Kidney (tissue), 14 donors: ENCODE data around the gene LARGE1. TPM values are rescaled to one million over a fixed set of nuclear protein-coding genes. Genes with fewer than 3 reads are reported as not detected.

ENCODE experiments used
- DNase-seq, 5 donors: peaks; one replicate each; pipeline ENCODE4 v3.0.0-alpha.2; 2013 to 2020
- FAIRE-seq: peaks from 2 replicates; lab custom pipeline; 2012; peaks lifted over from hg19 to GRCh38; lab: Jason Lieb, UNC
- H3K27ac ChIP-seq, 2 donors: one replicate each; pipeline ENCODE4 v1.7.0; 2013; ENCODE audit warnings: low read depth in 2 of 2, low read length in 2 of 2, inconsistent platforms in 1 of 2
- H3K27me3 ChIP-seq: one replicate; pipeline ENCODE4 v1.7.1; 2013; ENCODE audit warnings: low read length, inconsistent platforms; ENCODE audit not compliant: control insufficient read depth, insufficient read depth
- H3K36me3 ChIP-seq, 3 donors: one replicate each; pipeline versions ENCODE4 v1.7.0 to v1.7.1; 2013; ENCODE audit warnings: low read length in 3 of 3, control low read depth in 1 of 3, inconsistent platforms in 1 of 3; ENCODE audit not compliant: insufficient read depth in 3 of 3, control insufficient read depth in 2 of 3
- H3K4me1 ChIP-seq, 3 donors: one replicate each; pipeline versions ENCODE4 v1.7.0 to v1.7.1; 2013; ENCODE audit warnings: low read length in 3 of 3, inconsistent platforms in 1 of 3, low read depth in 1 of 3; ENCODE audit not compliant: control insufficient read depth in 2 of 3, insufficient read depth in 2 of 3
- H3K4me3 ChIP-seq, 3 donors: one replicate each; pipeline versions ENCODE4 v1.7.0 to v1.8.1; 2013; ENCODE audit warnings: low read length in 3 of 3, control low read depth in 1 of 3, inconsistent platforms in 1 of 3
- H3K9ac ChIP-seq, 3 donors: one replicate each; pipeline versions ENCODE4 v1.7.0 to v1.7.1; 2013; ENCODE audit warnings: low read length in 3 of 3, control low read depth in 1 of 3, inconsistent platforms in 1 of 3
- H3K9me3 ChIP-seq, 3 donors: one replicate each; pipeline versions ENCODE4 v1.7.0 to v1.7.1; 2013; ENCODE audit warnings: low read length in 3 of 3, control low read depth in 1 of 3, inconsistent platforms in 1 of 3; ENCODE audit not compliant: control insufficient read depth in 2 of 3, insufficient read depth in 1 of 3
- intact Hi-C: fragments of 100-400 bp; cut with DNase I; formaldehyde crosslinking; loops from one replicate; pipeline ENCODE4 v1.11.1; 2022
- polyA plus RNA-seq: library from polyadenylated mRNA; stranded (reverse); fragments of 350-450 nt; fragmentation: Illumina TruSeq; extraction: RNeasy Lipid Tissue Mini Kit (QIAGEN cat#74804); gene quantifications from one replicate; pipeline ENCODE4 v1.2.3, GENCODE V29; 2014; ENCODE audit warnings: low read depth, low replicate concordance; ENCODE audit not compliant: insufficient read depth
- total RNA-seq: library from RNA; stranded (reverse); fragmentation: NEBNext Ultra II Directional; extraction: Animal tissue kit (Norgen Biotek cat#: 25700); gene quantifications from one replicate; pipeline ENCODE4 v1.2.1, GENCODE V29; 2021
- TF ChIP-seq, protein P1 (sequence below): IDR thresholded peaks from 3 replicates; pipeline ENCODE4 v1.5.1; 2012; ENCODE audit warnings: mild to moderate bottlenecking, moderate library complexity, borderline replicate concordance; ENCODE audit not compliant: insufficient read depth; ENCODE audit errors: extremely low read depth
- donor health status: control.
- donor health status: control.
- donor health status: control.
- donor health status: control.
- donor health status: control.
- donor health status: DM: yes; HTN: yes; CAD: no.
- donor health status: Normal renal cell carcinoma (clear cell type).

The LARGE1 gene
- total and polyA plus RNA-seq, 2 donors from 2014 or later: 5.0 to 22.9 TPM

DNA sequence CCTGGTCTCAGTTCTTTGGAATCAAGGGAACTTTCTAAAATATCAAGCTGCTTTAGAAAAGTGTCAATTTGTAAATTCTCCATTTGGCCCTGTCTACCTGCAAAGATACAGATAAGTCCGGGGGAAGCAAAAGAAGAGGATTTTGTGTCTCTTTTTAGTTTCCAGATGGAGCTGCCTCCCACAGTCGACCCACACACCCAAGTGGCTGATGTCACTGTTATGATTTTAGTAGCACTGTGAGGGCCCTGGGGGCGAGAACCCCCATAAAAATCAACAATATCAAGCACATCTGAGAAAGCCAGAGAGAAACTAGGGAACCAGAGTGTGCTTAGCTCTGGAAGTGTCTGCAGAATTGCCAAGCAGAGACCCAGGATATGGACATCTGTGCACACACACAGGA is 212.7 kb downstream of the LARGE1 start:
- no peak overlapping the region for H3K27ac ChIP-seq
- H3K4me1 ChIP-seq: no peaks in the 10 kb centered on the region
- no peak overlapping the region for H3K9ac ChIP-seq
- intact Hi-C loops: no loop called here
- FAIRE-seq: no peak
- no peak for DNase-seq
- H3K9me3 ChIP-seq: no peaks in the 10 kb centered on the region
- no peak overlapping the region for H3K4me3 ChIP-seq
- H3K27me3 ChIP-seq: no peaks in the 10 kb centered on the region
- TF ChIP-seq, protein P1, sequence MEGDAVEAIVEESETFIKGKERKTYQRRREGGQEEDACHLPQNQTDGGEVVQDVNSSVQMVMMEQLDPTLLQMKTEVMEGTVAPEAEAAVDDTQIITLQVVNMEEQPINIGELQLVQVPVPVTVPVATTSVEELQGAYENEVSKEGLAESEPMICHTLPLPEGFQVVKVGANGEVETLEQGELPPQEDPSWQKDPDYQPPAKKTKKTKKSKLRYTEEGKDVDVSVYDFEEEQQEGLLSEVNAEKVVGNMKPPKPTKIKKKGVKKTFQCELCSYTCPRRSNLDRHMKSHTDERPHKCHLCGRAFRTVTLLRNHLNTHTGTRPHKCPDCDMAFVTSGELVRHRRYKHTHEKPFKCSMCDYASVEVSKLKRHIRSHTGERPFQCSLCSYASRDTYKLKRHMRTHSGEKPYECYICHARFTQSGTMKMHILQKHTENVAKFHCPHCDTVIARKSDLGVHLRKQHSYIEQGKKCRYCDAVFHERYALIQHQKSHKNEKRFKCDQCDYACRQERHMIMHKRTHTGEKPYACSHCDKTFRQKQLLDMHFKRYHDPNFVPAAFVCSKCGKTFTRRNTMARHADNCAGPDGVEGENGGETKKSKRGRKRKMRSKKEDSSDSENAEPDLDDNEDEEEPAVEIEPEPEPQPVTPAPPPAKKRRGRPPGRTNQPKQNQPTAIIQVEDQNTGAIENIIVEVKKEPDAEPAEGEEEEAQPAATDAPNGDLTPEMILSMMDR: no peak
- no peaks in the 10 kb centered on the region for H3K36me3 ChIP-seq

GRCh38 chr22:33706100-33706499 is 214.2 kb downstream of the LARGE1 start:
- Histone ChIP-seq H3K36me3 (no peaks in the 10 kb centered on the region), H3K4me3 (no peak overlapping the region), H3K27ac (no peak overlapping the region), H3K9me3 (no peaks in the 10 kb centered on the region), H3K27me3 (no peaks in the 10 kb centered on the region), H3K9ac (no peak overlapping the region), H3K4me1 (no peaks in the 10 kb centered on the region)
- FAIRE-seq: no peak
- TF ChIP-seq, protein P1: no peak
- peak in 1 of 5 donors; percentile 25 for DNase-seq
- intact Hi-C loops: no loop called here

GRCh38 chr22:33699176-33699575 is 221.1 kb downstream of the LARGE1 start:
- no peaks in the 10 kb centered on the region for H3K4me1 ChIP-seq
- H3K4me3 ChIP-seq: no peak overlapping the region
- FAIRE-seq (no peak), DNase-seq (peak in 1 of 5 donors; percentile 23)
- no peaks in the 10 kb centered on the region for H3K27me3 ChIP-seq
- no peak overlapping the region for H3K27ac ChIP-seq
- no peak overlapping the region for H3K9ac ChIP-seq
- H3K9me3 ChIP-seq: no peaks in the 10 kb centered on the region
- H3K36me3 ChIP-seq: no peaks in the 10 kb centered on the region
- intact Hi-C loops: no loop called here
- TF ChIP-seq, protein P1: no peak

- H3K27ac ChIP-seq: no peak overlapping the region
- FAIRE-seq: no peak
- no peak overlapping the region for H3K9ac ChIP-seq
- intact Hi-C loops: no loop called here
- no peaks in the 10 kb centered on the region for H3K4me1 ChIP-seq
- H3K4me3 ChIP-seq: no peak overlapping the region
- H3K36me3 ChIP-seq: no peaks in the 10 kb centered on the region
- no peak for DNase-seq
- no peaks in the 10 kb centered on the region for H3K27me3 ChIP-seq
- no peaks in the 10 kb centered on the region for H3K9me3 ChIP-seq
- TF ChIP-seq, protein P1: no peak
These were observed 222.6 kb downstream of the LARGE1 start for GRCh38 chr22:33697640-33698039.
